ENCODE measurements around the gene FOXN3.

The FOXN3 gene

DNA sequence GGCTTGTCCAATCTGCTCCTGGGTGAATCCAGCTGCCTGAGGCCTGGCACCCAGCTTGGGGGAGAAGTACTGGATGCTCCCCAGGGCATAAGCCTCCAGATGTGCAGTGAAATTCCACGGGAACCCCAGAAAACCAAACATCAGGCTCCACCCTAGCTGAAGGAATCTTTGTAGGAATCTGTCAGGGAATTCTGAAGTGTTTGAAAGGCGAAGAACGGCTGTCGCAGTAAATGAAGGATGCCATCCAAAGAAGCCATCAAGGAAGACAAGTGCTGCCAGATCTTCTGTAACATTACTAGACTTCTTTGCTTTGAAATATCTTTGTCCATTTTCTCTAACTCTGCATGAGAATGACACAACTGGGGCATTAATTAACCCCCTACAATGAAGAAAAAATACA lies 219.4 kb downstream of the FOXN3 start:
- no peak for DNase-seq (ENCODE audit: low read depth)

DNA sequence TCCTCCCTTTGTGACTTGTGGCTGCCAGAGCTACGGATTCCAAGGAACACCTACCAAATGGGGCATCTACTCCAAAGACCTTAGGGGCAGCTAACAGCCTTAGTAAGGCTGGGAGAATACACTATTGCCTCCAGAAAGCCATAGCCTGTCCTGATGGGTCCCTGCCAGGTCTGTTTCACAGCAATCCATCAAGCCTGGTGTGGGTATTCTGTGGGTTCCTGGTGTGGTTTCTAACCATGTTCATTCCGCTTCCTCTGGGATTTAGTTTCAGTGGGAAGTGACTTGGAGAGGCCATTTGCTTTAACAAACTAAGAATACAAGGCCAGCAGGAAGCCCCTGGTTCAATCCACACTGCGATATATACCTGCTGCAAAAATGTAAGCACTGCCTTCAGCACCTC lies 220.5 kb downstream of the FOXN3 start:
- DNase-seq (ENCODE audit: low read depth), result no peak

DNA sequence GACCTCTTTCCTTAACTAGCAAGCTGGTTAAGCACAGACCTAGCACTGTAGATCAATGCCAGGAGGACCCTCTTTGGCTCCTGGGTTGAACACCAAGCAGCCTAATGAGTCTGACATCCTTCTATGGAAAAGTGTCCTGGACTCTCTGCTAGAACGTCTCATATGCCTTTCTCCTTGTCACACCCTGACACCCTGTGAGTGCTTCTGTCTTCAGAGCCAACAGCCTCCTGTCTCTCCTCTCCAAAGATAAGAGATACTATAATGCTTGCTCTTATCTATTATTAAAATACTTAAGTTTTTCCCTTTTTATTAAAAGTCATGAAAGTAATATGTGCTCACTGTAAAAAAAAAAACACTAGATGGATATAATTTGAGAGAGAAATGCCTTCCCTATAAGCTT lies 222.7 kb downstream of the FOXN3 start:
- no peak for DNase-seq (ENCODE audit: low read depth)

DNA sequence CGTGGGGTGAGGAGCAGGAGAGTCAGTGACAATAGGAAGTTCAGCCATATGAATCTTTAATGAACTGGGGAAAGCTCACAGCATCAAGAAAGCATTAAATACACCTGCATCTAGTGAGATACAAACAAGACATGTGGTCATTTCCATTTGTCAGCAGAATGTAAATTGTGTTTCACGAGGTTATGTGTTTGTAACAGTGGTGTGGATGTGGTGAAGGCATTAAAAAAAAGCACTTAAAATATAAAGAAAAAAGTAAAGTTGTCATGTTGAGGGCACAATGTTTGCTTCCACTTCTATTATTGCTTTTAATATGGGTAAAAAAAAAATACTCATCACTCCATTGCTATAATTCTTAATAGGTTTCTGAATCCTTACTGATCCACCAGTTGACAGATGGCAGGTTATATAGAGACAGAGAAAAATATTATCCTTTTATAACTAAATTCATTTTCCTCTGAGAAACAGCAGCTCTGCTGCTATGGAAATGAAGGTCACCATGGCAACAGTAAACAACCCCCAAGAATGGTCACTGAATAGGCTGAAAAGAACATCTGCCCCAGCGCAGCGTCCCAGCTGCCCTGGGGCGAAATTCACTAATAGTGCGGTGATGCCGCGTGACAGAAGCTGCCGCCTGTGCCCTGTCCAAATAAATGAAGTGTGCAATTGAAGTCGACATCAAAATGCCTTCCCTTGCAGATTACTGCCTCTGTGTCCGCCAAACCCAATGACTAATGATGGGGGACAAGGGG lies 226.1 kb downstream of the FOXN3 start:
- DNase-seq (ENCODE audit: low read depth), result no peak

DNA sequence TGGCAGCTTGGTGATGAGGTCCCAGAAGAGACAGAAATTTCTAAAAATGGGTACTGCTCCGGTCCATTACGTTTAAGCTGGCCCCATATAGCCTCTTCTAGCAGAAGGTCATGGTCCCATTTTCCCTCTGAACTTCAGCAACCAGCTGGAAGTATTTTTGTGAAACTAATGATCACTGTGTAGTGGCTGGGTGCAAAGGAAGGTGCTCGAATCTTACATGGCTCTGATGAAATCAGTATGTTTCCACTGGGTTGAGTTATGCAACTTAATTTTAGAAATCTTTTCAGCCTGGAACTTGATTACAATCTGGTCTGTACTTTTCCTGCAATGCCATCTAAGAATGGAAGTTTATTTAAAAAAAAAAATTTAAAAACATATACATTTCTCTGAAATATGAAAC lies 228.5 kb downstream of the FOXN3 start:
- no peak for DNase-seq (ENCODE audit: low read depth)

DNA sequence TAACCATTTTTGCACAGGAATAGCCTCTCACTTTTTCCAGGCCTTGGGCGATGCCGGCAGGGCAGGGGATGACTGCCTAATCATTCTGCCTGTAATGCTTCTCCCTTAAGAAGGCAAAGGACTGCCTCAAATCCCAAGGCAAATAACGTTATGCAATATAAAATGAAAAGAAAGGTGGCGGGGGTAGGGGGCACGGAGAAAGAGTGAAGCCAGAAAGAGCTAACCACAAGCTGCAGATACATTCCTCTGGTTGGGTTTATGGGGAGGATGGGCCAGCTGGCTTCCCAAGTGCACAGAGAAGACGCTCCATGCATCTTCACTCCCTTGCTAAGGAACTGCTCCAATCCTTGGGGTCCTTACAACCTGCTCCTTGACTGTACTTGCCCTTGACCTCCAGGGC lies 229.5 kb downstream of the FOXN3 start:
- DNase-seq (ENCODE audit: low read depth), result no peak

DNA sequence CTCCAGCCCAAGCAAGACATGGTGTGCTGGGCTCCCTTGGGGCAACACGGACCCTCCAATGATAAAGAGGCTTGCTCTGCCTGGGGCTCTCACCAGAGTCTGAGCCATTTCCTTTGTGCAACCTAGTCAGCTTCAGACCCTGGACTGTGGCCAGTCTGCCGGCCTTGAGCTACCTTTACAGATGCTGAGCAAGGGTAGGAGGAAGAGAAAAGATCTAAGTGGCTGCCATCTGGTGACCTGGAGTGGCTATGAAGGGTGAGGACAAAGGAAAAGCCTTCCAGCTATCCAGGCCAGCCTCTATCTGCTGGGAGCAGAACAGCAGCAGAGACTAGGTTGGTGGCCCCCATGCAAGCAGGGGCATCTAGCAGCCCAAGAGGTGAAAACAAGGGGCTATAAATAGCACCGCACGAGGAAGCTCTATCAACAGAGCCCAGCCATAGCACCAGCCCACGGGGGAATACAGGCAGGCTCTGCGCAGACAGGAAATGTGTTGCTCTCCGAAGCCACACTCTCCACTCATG lies 230.1 kb downstream of the FOXN3 start:
- no peak for DNase-seq (ENCODE audit: low read depth)

DNA sequence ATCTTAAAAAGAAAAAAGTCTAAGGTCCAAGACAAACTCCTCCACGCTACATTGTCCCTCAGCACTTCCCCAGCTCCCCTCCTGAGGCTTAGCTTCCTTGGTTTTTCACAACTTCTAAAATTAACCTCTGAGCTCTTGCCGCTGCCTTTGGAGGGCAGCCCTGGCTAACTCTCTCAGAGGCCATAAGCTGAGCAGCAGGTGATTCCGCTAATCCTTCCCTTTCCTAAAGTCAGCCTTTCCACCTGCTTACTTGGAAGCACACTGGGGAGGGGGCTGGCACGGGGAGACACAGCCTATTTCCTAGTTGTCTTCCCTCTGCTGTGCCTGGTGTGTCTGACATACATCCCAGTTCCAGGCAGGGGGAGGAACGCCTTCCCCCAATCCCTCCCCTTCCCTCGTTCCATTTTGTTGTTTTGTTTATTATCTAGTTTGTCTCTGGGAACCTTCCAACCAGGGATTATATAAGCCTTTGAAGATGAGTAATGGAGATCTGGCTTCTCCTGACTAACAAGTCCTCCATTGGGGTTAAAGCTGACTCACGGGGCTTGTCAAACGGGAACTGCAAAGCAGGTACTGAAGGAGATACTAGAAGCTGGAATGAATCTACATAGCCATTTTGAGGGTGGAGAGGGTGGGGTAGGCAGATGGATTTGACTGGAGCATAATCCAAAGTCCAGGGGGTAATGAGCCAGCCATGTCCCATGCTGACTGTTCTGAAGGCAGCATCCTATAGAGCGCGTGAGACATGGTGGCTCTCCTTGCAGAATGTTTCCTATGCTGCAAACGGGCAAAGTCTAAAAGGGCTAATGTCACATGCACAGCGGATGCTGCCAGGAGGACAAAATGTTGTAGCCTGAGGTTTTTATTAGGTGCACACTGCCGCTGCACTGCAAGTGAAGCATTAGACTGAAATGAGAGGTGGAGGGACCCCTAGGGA lies 230.8 kb downstream of the FOXN3 start:
- no peak for DNase-seq (ENCODE audit: low read depth)

DNA sequence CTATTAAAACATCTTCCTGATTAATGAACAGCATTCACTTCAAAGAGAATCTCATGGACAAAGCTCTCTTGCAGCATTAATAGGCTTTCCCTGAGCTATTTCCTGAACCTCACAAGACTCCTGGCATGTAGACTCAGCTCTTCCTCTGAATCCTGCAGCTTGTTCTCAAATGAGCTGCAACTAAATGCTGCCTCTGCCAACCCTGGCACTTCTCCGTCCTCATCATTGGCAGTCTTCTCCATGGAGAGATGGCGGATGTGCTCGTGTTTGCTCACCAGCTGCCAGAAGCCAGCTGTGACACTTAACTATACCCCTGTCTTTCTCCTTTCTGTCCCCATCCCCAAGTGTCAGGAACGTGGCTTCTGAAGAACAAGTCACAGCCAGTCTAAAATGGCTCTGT lies 232.1 kb downstream of the FOXN3 start:
- DNase-seq (ENCODE audit: low read depth), result no peak

DNA sequence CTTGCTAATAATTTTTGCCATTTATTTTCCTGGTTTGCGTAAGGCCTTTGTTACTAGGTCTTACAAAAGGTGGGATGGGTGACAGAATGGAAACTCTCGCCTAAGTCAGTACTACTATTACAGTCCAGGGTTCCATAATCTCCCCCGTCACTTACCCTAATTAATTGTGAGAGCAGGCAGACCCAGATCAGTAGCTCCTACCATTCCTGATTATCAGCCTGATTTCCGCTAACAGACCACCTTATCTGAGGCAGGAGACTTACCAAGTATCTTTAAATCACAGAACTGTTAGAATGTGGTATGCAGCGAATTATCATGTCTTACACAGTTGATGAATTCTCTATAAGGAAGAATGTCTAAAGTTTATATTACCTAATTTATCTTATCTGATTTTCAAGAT lies 234.7 kb downstream of the FOXN3 start:
- no peak for DNase-seq (ENCODE audit: low read depth)

DNA sequence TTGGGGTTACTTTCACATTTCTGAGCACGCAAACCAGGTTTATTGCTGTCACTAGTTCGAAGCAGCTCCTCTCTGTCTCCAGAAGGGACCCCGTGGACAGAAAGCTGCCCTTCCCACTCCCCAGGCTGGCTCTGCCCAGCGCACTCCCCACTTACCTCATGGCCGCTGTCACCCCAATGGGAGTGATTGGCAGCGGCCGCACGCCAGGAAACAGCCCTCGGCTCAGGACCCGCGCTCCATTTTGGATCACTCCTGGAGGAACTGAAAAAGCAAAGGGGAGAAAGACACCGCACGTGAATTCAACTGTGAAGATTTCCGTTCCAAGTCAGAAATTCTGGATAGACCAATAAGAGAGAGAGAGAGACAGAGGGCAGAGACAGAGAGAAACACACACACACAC lies 236.5 kb downstream of the FOXN3 start:
- DNase-seq (ENCODE audit: low read depth), result no peak

DNA sequence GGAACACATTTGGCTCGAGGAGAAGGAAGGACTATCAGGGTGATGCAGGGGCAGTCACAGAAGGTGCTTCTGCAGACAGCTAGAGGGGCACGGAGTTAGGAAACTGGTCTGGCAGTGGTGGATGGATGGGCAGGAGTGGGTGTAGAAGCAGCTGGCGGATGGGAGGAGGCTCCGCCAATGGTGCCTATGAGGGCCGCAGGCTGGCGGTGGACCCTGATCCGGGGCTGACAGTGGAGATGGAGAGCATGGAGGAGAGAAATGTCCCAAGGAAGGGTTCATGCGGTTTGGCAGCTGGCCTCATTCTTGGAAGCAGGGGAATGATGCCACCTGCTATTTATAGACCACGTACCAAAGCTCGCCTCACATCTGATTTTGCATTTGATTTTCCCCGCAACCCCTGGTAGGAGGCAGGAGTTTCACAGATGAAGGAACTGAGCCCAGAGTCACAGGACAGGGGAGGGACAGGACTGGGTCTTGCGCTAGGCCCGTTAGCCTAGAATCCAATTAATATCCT lies 237.1 kb downstream of the FOXN3 start:
- no peak for DNase-seq (ENCODE audit: low read depth)

DNA sequence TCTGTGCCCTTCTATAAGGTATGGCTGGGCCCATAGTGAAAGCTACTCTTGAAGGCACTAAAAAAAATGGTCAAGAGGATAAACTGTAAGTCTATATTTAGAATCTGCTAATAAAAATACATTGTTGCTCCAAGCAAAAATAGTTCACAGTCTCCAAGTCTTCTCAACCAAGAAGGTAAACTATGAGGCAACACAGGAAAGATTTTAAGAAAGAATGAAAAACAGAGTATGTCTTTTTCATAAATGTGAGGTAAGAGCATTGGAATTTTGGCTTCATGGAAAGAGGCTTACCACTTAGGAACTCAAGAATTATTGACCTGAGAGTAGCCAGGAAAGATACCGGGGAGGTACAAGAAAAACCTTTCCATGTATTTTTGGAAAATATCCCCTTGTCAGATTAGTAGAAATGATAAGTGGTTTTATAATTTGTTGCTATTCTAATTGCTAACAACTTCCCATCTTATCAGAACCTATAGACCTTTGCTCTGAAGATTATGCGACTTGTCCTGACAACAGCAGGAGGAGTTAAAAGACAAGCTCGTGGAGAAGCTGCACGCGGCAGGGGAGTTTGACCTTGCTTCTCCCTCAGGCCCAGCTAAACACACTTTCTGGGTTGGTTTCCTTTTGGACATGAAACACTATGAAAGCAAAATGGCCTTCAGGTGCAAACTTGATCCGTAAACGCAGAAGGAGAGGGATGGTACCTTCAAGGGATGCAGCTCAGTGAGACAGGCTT lies 238.1 kb downstream of the FOXN3 start:
- DNase-seq (ENCODE audit: low read depth), result no peak

DNA sequence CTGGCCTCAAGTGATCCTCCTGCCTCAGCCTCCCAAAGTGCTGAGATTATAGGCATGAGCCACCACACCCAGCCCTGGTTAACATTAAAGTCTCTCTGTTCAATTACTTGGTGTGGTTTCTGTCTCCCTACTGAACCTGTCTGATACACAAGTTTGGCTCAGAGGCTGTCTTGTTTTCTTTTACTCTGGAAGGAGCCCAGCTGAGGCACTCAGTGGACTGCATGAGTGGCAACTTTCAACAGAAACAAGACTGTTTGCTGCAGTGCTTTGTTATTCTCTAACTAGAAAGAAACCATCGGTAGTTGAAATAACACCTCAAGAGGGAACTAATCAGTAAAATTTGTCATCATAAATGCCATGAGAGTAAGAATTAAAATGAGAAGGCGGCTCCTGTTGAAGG lies 238.7 kb downstream of the FOXN3 start:
- DNase-seq (ENCODE audit: low read depth), result no peak

DNA sequence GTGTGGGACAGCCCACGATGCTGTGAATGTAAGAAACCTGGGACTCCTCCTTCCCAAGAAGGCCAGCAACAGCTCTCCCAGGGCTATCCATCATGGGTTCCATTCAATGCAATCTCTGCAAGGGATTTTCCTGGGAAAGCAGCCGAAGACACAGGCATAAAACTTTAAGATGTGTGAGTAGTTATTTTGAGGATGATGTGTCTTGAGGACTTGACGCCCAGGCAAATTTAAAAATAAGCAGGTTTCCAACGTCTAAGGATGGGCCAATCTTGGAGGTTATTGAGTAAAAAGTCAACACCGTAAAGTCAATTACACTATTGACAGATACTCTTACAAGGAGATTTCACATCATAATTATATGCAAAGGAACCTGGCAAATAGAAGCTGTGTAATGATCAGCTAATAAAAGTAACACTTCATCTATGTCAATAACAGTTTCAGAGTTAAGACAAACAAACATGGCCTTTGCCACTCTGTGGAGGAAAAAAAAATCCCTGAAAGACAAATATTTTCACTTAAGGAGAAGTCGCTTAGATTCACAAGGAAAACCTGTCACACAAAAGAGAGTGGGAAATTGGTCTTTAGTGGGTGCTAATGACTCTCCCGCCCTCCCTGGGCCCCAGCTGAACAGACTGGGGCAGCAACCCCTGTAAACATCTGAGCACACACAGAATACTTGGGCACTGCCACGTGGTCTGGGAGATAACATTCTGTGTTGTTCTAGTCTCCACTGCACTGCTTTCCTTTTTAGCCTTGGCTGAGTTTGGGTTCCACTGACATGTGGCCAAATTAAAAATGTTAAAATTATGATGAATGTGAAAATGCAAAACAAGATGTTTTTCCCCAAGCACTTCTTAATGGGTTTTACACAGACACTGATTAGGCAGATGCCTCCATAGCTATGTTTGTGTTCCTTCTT lies 240.9 kb downstream of the FOXN3 start:
- DNase-seq (ENCODE audit: low read depth), result no peak

DNA sequence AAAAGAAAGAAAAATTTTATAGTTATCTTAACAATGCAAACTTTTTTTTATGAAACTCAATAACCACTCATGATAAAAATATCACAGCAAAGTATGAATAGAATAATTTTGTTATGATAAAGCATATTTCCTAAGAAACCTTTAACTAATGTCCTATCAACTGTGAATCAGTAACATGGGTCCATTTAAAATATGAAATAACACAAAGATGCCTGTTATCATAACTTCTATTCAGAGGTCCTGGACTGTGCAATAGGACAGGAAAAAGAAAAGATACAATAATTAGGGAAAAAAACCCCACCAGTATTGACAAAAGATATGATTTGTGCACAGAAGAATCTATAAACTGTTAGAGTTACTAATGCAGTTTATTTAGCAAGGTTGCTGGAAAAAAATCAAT lies 245.4 kb downstream of the FOXN3 start:
- no peak for DNase-seq (ENCODE audit: low read depth)

DNA sequence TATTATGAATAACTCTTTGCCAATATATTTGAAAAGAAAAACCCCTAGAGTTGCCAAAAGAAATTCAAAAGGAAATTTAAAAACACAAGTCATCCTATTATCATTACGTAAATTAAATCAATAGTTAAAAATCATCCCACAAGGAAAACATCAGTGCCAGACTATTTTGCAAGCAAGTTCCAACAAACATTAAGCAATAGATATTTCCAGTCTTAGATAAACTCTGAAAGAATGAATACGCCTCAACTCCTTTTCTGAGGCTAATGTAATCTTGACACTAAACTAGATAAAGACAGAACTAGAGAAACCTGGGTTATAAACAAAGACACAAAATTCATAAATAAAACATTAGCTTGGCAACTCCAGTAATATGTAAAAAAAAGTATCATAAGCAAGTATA lies 245.9 kb downstream of the FOXN3 start:
- no peak for DNase-seq (ENCODE audit: low read depth)

DNA sequence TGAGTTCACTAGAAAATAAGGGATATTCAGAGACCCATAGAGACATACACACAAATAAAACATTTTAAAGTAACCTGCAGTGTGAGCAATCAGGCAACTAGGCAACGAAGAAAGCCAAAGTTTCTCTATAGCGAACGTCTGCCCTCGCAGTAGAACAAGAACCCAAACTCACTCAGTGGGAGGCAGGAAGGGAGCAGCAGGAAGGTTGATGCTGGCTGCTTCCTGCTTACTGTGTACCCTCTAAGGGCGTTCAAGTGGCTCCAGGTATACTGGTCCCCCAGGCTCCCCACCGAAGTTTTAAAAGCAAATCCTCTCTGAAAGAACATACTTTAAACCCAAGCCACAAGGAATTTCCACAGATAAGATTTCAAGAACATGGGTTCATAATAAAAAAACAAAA lies 249.3 kb downstream of the FOXN3 start:
- DNase-seq (ENCODE audit: low read depth), result no peak

DNA sequence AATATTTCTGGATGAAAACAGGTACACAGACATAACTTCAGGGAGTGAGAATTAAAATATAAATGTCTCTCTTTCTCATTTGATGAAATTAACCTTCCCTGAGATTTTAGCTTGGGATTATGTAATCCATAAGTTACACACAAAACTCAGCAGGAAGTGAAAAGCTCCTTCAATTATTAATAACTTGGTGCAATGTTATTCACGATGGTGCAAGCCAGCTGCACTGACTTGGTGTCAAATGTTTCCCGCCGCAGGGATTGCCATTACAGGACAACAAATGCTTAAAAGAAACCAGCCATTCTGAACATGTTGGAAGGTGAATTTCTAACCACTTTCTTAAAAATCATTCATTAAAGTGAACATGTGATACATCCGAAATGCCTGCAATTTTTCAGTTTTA lies 250.4 kb downstream of the FOXN3 start:
- DNase-seq (ENCODE audit: low read depth), result no peak

DNA sequence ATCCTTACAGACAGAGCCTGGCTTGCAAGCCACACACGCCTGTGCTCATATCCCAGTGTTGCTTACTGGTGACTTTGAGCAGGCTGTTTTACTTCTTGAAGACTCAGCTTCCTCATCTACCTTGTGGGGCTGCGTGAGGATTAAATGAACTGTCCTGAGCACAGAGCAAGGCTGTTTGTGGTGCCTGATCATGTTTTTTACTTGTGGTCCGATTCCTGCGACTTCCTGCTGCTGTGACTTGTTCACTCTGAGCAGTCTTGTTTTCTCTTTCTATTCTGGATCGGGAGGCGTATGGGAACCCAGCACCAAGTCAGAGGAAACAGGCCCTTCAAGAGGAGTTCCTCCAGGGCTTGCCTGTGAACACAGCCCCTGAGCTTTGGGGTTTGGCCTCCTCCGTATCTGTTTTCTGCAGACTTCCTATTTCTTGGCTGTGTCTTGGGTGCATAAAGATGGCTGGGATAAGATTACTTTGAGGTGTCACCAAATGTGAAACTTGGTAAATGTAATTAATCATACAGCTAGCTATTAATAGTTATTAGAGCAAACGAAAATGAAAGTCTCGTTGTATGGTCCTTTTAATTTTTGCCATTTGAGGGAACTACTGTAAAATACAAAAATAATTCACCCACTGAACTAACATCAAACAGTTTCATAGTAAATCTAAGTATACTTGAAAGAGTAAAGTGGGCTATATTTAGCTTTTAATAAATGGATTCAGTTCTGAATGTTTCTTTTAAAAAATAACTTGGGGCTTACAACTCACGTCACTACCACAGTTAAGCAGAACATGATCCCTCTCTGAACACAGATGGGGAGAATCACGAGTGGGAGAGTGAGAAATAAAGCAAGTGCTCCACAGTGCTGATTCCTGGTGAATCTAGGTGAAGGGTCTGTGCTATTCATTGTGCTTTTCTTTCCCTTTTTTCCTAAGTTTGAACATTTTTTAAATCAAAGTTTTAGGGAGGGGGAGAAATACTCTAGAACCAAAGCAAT lies 251.5 kb downstream of the FOXN3 start:
- no peak for DNase-seq (ENCODE audit: low read depth)

Data from stimulated activated CD8-positive, alpha-beta memory T cell treated with anti-CD3 and anti-CD28 coated beads, Interleukin-12 subunit alpha, Interleukin-12 subunit beta, amount 100 ng/mL, for 4 hours (primary cell).